HG02884 (cell line): ENCODE measurements around the gene THOC2.
"Not testable (repeated sequence)": the region's sequence is repeated elsewhere in the genome, so short reads cannot be mapped to it uniquely, and the experiment has no call there.

Experiments used
- ATAC-seq: cut with Tn5 transposase; IDR thresholded peaks from one replicate; pipeline ENCODE4 v1.9.1; 2021; ENCODE audit warnings: mild to moderate bottlenecking, moderate library complexity; ENCODE audit not compliant: unreplicated experiment

THOC2 gene, protein sequence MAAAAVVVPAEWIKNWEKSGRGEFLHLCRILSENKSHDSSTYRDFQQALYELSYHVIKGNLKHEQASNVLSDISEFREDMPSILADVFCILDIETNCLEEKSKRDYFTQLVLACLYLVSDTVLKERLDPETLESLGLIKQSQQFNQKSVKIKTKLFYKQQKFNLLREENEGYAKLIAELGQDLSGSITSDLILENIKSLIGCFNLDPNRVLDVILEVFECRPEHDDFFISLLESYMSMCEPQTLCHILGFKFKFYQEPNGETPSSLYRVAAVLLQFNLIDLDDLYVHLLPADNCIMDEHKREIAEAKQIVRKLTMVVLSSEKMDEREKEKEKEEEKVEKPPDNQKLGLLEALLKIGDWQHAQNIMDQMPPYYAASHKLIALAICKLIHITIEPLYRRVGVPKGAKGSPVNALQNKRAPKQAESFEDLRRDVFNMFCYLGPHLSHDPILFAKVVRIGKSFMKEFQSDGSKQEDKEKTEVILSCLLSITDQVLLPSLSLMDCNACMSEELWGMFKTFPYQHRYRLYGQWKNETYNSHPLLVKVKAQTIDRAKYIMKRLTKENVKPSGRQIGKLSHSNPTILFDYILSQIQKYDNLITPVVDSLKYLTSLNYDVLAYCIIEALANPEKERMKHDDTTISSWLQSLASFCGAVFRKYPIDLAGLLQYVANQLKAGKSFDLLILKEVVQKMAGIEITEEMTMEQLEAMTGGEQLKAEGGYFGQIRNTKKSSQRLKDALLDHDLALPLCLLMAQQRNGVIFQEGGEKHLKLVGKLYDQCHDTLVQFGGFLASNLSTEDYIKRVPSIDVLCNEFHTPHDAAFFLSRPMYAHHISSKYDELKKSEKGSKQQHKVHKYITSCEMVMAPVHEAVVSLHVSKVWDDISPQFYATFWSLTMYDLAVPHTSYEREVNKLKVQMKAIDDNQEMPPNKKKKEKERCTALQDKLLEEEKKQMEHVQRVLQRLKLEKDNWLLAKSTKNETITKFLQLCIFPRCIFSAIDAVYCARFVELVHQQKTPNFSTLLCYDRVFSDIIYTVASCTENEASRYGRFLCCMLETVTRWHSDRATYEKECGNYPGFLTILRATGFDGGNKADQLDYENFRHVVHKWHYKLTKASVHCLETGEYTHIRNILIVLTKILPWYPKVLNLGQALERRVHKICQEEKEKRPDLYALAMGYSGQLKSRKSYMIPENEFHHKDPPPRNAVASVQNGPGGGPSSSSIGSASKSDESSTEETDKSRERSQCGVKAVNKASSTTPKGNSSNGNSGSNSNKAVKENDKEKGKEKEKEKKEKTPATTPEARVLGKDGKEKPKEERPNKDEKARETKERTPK (N-terminal part only)

DNA sequence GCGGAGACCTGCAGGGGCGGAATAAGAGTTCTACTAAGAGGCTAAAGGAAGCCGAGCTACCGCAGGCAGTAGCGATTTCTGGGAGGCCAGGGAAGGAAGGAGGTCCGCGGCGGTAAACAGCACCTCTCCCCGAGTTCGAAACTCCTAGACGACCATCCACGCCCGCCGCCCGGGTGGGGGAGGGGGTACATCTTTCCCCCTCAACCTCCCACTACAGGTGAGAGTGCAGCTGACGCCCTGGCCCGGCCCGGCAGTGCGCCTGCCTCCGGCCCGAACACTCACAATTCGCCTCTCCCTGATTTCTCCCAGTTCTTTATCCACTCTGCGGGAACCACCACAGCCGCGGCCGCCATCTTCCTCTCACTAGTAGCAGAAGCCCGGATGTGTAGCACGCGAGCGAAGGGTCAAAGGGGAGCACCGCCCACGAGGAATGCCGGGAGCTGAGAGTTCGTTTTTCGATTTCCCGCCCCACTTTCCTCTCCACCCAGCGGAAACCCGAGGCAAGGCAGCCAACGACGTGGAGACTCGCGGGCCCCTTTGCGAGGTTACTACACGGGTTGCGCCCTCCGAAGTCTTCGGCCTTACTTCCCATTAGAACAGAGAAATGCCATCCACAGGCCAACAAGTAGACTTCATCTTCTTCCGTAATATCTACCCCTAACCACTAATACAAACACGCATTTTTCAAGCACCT lies at the start of gene THOC2:
Gene THOC2, minus strand, starts transcription at position 383 of the 694 bp plus-strand sequence. Its CDS starts 30 bp downstream, at position 353.
- ATAC-seq, result peak; percentile 57

DNA sequence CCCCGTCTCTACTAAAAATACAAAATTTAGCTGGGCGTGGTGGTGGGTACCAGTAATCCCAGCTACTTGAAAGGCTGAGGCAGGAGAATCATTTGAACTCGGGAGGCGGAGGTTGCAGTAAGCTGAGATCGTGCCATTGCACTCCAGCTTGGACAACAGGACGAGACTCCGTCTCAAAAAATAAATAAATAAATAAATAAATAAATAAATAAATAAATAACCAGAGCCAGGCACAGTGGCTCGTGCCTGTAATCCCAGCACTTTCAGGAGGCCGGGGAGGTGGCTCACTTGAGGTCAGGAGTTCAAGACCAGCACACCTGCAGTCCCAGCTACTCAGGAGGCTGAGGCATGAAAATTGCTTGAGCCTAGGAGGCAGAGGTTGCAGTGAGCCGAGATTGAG lies 48.9 kb upstream of the THOC2 start:
- not testable (repeated sequence) for ATAC-seq

DNA sequence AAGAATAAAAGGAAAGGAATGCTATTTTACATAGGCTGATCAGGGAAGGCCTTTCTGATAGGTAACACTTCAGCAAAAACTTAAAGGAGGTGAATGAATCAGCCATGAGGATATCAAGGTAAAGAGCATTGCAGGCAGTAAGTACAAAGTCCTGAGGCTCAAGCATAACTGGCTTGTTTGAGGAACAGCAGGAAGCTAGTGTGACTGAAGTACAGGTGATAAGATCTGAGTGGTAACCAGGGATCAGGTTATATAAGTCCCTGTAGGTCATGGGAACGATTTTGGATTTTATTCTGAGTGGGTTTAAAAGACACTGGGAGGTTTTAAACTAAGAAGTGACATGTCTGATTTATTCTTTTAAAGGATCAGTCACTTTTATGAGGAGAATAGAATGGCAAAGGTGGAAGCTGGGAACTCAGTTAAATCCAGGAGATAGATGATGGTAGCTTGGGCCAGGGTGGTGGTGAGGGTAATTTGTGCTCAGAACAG lies 47.1 kb upstream of the THOC2 start:
- ATAC-seq, result no peak

DNA sequence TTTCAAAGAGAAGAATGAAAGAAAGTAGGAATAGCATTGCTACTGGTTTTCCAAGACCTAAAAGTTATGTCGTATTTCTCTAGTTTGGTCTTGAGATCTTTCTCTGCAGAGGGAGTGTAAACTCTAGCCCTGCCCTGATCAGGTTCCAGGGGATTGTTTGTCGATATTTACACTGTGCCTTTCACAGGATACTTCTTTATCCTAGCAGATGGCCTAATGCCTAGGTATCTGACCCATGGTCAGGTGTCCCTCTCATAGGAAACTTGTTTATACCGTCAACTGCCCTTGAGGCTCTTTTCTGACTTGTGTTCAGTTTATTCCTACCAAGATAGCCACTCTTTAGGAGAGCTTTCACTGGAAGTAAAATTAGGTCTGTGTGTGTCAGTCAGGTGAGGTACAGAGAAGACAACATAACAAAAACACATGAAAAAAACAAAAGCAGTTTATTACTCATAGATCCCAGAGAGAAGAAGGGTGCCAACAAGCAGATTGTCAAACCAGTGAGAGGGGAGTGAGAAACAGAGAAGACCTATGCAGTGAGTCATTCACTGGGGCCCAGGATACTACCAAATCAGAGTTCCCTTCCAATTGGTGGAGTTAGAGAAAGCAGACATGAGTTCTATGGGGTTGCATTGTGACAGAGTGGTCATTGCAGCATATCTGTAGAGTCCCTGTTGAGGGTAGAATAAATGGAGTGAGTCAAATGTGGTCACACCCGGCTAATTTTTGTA lies 40.6 kb upstream of the THOC2 start:
- no peak for ATAC-seq

DNA sequence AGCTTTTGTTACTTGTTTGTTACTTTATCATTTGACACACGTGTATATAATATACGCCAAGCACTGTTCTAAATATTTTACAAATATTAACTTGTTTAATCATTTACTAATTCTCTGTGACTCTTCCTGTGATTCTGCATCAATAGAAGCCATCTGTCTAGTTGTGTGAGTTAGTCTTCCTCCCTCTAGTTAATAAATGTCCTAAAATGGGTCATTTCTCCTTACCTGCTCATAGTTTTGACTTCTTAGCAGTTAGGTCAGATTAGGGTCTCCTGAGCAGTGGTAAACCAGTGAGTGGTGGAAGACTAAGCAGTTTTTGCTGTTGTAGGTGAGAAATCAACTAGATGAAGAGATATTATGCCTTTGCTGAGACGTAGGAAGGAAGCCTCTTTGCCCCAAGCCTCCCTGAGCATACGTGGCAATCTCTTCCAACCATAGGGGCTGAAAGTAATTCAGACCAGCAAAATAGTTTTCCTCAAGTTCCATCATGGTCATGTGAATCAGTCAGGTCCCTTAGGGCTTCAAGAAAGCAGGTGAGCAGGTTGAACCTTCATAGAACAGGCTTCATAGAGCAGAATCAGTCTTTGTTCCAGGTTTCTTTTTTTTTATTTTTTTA lies 38.7 kb upstream of the THOC2 start:
- no peak for ATAC-seq

DNA sequence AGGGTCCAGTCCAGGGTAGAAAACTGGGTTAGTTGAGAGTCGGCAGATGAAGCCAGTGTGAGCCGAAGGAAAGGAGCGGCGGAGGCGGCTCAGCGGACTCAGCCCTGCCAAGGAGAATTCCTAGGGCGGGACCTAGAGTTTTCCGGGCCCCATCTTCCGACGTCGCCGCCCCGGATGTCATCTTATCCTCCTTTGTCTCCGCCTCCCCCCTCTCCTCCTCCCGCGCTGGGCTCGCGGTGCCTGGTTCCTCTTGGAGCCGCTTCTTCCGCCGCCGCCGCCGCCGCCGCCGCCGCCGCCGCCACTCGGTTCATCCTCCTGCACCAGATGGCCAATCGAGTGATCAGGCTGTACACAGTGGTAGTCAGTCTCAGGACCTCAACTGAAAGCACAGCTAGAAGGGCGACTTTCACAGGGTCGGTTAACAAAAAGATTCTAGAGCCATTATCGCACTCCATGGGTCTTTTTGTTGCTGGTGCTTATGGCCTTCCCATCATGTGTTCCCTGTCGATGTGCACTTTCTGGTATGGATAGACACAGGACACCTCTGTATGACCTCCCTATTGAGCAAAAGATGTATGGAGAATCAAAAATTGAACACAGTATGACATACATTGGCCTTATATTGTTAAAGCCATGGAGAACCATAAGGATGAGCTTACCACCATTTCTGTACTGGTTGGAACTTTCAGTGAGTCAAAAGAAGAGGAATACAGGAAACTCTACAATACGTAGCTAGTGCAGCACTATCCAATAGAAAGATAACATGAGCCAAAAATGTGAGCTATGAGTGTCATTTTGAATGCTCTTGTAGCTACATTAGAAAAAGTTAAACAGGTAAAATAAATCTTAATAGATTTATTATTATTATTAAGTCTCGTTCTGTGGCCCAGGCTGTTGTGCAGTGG lies 32.4 kb upstream of the THOC2 start:
- peak; percentile 85 for ATAC-seq

DNA sequence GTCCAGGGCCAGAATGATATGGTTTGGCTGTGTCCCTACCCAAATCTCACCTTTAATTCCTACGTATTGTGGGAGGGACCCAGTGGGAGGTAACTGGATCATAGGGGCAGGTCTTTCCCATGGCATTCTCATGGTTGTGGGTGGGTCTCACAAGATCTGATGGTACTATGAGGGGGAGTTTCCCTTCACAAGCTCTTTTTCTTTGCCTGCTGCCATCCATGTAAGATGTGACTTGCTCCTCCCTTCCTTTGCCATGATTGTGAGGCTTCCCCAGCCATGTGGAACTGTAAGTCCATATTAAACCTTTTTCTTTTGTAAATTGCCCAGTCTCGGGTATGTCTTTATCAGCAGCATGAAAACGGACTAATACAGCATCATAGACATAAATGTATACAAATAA lies 27.0 kb upstream of the THOC2 start:
- ATAC-seq, result not testable (repeated sequence)

DNA sequence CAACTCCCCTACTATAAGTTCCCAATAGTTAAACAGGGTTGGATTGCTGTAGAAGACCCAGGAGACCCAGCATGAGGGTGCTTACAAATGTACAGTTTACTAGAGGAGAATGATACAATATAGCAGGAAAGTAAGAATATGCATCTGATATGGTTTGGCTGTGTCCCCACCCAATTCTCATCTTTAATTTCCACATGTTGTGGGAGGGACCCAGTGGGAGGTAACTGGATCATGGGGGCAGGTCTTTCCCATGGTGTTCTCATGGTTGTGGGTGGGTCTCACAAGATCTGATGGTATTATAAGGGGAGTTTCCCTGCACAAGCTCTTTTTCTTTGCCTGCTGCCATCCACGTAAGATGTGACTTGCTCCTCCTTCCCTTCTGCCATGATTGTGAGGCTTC lies 24.9 kb upstream of the THOC2 start:
- not testable (repeated sequence) for ATAC-seq

DNA sequence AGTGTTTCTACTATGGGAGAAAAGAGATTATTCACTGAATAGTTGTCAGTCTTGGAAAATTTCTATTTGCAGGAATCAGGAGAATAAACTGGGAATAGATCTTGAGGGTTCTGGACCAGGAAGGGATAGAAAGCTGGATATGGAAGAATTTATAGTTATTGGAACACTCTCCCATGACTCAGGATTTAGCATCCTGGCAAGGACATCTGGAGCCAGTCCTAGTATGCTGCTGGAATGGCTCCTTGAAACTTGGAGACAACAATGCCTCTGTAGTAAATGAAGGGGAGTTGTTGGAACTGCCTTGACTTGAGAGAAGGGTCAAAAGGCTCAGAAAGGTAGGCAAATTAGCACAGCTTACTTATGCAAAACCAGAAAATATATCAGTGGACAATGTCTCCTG lies 23.5 kb upstream of the THOC2 start:
- ATAC-seq, result no peak

DNA sequence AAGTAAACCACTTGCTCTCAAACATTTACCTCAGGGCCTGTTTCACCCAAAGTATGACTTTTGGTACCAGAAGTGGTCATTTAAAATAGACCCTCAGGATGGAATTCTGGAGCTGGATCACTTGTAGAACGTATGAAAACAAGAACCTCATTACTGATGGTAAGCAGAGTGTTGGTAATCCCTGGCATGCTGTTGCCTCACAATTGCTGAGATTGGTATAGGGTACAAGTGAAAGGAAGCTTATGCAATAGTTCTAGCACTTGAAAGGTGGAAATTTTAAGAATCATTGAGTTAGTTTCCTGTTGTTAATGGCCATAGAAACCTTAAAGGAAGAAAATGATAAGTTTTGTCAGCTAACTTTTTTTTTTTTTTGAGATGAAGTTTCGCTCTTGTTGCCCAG lies 22.3 kb upstream of the THOC2 start:
- ATAC-seq, result no peak

DNA sequence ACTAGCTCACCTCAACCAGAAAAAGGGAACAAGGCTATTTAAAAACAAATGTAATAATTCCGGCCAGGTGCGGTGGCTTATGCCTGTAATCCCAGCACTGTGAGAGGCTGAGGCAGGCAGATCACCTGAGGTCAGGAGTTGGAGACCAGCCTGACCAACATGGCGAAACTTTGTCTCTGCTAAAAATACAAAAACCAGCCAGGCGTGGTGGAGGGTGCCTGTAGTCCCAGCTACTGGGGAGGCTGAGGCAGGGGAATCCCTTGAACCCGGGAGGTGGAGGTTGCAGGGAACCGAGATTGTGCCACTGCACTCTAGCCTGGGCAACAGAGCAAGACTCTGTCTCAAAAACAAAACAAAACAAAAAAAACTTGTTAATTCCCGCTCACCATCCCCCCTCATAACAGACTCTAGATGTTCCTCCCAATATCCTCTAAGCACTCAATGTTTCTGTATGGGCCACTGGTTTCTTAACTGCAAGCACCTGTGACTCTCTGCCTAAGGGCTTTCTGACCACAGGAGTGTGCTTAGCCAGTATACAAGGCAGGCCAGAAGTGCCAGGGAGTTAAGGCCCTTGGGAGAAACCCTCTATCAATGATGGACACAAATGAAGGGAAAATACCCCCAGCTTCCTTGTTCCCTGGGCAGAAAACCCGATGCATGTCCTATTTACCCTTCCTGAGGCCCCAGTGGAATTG lies 21.0 kb upstream of the THOC2 start:
- ATAC-seq, result no peak

DNA sequence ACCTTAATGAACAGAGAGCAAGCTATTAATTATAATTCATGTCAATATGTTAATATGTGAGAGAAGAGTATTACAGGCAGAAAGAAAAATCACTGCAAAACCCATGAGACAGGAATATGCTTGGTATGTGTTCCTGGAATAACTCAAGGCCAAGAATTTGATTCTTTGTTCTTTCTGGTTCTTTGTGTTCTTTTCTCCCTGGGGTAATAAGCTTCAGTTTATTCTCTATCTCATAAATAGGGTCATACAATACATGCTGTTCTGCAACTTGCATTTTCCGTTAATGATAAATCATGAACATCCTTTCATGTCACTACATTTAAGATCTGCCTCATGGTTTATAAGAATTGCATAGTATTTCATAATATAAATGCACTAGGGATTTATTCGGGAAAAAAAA lies 16.8 kb upstream of the THOC2 start:
- no peak for ATAC-seq

DNA sequence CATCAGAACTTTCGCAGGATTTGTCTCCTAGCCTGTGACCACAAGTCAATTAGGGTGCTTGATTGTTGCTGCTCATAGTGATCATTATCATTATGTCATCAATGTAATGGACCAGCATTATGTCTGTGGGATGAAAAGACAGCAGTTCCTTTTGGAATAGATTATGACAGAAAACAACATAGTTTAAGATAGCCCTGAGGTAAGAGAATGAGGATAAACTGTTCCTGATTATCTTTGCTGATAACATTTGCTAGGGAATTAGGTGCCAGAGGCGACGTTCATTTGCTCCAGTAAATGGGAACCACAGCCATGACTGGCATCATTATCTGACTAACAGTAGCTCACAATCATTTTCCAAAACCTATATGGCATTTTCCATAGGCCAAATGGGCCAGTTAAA lies 12.7 kb upstream of the THOC2 start:
- ATAC-seq, result no peak

DNA sequence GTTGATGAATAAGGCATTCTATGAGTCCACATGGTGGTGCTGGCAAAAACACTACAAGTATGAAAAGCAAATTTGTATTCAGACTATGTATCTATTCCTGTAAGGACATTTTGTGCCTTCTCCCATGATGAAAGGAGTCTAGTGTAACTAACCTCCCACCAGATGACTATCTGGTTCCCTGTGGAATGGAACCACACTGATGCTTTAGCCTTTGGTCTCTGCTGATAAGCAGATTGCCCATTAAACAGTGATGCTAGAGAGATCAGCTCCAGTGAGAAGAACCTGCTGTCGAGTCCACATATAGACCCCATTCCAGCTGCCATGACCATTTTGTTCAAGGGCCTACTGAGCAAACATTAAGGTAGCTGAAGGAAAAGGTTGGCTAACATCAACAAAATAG lies 10.5 kb upstream of the THOC2 start:
- ATAC-seq, result no peak

DNA sequence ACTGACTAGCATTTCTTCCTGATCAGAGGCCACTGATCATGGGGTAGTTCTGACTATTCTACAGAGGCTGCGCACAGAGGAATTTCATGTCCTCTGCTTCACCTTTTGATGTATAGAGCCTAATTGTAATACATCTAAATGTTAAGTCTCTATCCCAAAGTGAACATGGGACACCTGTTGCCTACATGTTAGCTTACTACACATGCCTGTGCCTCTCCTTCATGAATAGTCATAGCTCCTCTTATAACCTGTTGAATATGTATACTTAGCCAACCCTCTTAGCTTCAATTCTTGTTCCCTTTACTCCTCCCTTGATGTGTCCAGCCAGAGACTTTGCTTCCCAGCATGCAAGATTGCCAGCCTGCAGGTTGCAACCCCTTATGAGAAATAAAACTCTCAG lies 9.6 kb upstream of the THOC2 start:
- no peak for ATAC-seq

DNA sequence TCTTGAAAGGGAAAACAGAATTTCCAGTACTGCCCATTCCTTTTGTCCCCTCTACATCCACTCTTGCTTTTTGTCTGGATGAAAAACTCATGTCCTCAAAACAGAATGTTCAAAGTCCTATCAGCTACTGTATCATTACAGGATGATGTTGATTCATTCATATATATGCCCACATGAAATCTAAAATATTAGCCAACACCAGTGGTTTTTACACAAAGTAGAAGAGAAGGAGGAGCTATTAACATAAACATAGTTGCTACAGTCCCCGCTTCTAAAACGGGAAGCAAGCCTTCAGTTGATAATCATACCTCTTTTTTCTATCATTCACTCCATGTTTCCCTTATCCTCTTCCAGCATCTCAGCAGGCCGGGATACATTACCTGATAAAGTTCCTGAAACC lies 7.7 kb upstream of the THOC2 start:
- no peak for ATAC-seq

DNA sequence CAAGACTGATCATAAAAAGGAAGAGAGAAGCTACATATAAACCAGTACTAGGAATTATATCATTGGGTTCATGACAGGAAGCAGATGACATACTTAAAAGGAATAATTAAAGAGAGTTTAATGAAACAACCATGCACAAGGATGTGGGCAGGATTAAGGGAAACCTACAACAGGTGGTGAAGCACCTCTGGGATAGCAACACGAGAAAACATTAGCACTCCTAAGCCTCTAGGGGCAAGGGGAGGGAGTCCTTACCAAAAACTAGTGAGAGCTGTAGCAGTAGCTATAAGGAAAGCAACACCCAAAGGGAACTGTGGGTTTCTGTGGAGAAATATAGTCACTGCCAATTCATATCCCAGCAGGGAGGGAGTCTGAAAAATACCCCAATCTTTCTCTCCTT lies 7.2 kb upstream of the THOC2 start:
- no peak for ATAC-seq

DNA sequence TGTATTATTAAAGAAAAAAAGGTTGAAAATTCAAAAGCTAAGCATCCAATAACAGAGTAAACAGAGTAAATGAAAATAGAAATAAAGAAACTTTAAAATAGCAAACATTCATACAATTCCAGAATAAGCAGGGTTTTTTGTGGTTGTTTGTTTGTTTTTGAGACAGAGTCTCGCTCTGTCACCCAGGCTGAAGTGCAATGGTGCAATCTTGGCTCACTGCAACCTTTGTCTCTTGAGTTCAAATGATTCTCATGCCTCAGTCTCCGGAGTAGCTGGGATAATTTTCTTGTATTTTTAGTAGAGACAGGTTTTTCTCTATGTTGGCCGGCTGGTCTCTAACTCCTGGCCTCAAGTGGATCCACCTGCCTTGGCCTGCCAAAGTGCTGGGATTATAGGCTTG lies 6.6 kb upstream of the THOC2 start:
- ATAC-seq, result no peak
